ENCODE measurements around the gene BCL7A.
"Not testable (repeated sequence)": the region's sequence is repeated elsewhere in the genome, so short reads cannot be mapped to it uniquely, and the experiment has no call there.

The BCL7A gene

GRCh38 chr12:121981456-121981855 is 40.2 kb upstream of the BCL7A start:
- CTCF ChIA-PET: interaction anchor here (0.5 to 4.4 kb wide), 3 partner anchors 10 to 25 kb away, joined by 3 to 24 read pairs (median 3); no protein-coding TSS in a partner anchor
- no peak for DNase-seq (ENCODE audit: extremely low spot score)
- POLR2A ChIA-PET: interaction anchor here (2.5 kb wide), 1 partner anchor 10 kb away, joined by 12 read pairs; no protein-coding TSS in a partner anchor
- TF ChIP-seq, protein P1, sequence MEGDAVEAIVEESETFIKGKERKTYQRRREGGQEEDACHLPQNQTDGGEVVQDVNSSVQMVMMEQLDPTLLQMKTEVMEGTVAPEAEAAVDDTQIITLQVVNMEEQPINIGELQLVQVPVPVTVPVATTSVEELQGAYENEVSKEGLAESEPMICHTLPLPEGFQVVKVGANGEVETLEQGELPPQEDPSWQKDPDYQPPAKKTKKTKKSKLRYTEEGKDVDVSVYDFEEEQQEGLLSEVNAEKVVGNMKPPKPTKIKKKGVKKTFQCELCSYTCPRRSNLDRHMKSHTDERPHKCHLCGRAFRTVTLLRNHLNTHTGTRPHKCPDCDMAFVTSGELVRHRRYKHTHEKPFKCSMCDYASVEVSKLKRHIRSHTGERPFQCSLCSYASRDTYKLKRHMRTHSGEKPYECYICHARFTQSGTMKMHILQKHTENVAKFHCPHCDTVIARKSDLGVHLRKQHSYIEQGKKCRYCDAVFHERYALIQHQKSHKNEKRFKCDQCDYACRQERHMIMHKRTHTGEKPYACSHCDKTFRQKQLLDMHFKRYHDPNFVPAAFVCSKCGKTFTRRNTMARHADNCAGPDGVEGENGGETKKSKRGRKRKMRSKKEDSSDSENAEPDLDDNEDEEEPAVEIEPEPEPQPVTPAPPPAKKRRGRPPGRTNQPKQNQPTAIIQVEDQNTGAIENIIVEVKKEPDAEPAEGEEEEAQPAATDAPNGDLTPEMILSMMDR (IDR thresholded peaks at IDR 0.05; ENCODE audit: control extremely low read depth, extremely low read depth, low read depth, missing control alignments): no peak

DNA sequence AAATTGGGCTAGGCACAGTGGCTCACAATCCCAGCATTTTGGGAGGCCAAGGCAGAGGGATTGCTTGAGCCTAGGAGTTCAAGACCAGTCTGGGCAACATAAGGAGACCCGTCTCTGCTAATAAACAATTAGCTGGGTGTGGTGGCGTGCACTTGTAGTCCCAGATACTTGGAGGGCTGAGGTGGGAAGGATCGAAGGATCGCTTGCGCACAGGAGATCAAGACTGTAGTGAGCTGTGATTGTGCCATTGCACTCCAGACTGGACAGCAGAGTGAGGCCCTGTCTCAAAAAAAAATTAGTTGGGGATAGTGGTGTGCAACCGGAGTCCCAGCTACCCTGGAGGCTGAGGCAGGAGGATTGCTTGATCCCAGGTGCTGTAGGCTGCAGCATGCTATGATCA is 38.7 kb upstream of the BCL7A start:
- CTCF ChIA-PET: interaction anchor here (1.5 to 4.4 kb wide), 2 partner anchors 9 to 64 kb away, joined by 6 to 24 read pairs; partner anchors contain the start of gene CFAP251
- TF ChIP-seq, protein P1 (IDR thresholded peaks at IDR 0.05; ENCODE audit: control extremely low read depth, extremely low read depth, low read depth, missing control alignments): no peak
- POLR2A ChIA-PET: no interaction called here
- no peak for DNase-seq (ENCODE audit: extremely low spot score)

- ChIA-PET CTCF (interaction anchor here (1.1 to 4.4 kb wide), 4 partner anchors 8 to 65 kb away, joined by 3 to 24 read pairs (median 4); partner anchors contain the start of gene CFAP251), POLR2A (no interaction called here)
- DNase-seq (ENCODE audit: extremely low spot score): no peak
- TF ChIP-seq, protein P1 (IDR thresholded peaks at IDR 0.05; ENCODE audit: control extremely low read depth, extremely low read depth, low read depth, missing control alignments): no peak
Observed at GRCh38 chr12:121983536-121984210, 38.0 kb upstream of the BCL7A start.

DNA sequence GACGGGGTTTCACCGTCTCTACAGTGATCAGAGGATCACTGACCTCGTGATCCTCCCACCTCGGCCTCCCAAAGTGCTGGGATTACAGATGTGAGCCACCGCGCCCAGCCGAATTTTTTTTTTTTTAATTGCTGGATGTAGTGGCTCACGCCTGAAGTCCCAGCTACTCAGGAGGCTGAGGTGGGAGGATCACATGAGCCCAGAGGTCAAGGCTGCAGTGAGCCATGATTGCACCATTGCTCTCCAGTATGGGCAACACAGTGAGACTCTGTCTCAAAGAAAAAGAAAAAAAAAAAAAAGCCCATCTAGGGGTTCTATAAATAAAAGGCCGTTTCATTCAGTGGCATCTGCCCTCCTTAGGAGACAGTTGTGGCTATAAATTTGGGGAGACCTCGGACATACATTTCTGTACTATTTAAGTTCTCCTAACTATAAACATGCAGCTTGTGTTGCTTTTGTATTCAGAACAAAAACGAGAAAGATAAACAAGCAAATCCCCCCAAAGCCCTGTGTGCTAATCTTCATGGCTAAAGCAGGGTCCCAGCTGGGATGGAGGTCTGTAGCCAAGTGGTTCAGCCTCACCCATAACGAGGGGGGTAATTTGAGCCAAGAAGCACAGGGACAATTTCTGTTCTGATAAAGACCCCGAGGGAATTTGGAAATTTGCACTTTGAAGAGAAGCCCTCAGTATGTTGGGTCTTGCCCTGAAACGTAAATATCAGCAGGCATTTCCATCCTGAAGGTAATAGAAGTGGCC is 35.0 kb upstream of the BCL7A start:
- DNase-seq (ENCODE audit: extremely low spot score): no peak
- TF ChIP-seq, protein P1 (IDR thresholded peaks at IDR 0.05; ENCODE audit: control extremely low read depth, extremely low read depth, low read depth, missing control alignments): no peak
- ChIA-PET CTCF (no interaction called here), POLR2A (no interaction called here)

- DNase-seq (ENCODE audit: extremely low spot score); POLR2A ChIA-PET: not testable (repeated sequence)
- CTCF ChIA-PET: interaction anchor here (0.9 kb wide), 1 partner anchor 194 kb away, joined by 3 read pairs; no protein-coding TSS in a partner anchor
Observed at GRCh38 chr12:121988519-121988918, 33.2 kb upstream of the BCL7A start.

DNA sequence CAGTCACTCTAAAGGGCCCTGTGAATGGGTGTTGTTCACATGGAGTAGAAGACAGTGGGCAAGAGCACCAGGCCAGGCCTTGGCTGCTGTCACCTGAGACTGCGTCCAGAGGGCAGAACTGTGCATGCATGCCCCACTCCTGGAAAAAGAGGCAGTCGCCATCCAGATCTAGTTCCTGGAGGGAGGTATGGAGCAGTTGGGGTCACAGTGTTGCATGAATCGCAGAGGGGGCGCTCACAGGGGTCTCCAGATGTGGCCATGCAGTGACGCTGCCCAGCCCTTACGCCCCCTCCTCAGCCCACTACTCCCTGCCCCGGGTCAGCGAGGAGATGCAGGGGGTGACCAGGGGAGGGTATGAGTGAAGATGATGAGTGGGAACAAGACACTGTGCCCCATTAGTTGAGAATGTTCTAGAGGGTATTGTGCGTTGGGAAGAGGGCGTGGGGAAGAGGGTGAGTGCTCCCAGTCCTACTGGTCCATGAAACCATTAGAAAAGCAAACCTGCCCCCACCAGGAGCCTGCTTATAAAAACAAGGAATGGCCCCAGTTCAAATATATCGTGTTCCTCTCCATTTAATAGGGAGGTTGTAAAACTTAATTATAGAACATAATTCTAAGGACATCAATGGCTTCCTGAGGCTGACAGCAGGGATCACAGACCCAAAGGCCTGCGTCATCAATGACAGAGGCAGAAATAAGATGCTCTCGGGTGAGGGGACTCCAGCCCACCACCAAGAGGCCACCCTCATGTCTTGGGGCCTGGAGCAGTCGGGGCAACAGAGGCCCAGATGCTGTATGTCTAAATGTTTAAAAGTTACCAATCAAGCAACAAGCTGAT is 32.2 kb upstream of the BCL7A start:
- POLR2A ChIA-PET: no interaction called here

More for the DNA sequence above, 32.2 kb upstream of the BCL7A start:
- DNase-seq (ENCODE audit: extremely low spot score): no peak
- CTCF ChIA-PET: interaction anchor here (0.9 kb wide), 1 partner anchor 195 kb away, joined by 3 read pairs; no protein-coding TSS in a partner anchor
- TF ChIP-seq, protein P1 (IDR thresholded peaks at IDR 0.05; ENCODE audit: control extremely low read depth, extremely low read depth, low read depth, missing control alignments): no peak
